IMR-90 (cell line): Measurements from ENCODE around the gene SLC18A2. TPM values are rescaled to one million over a fixed set of nuclear protein-coding genes. Genes with fewer than 3 reads are reported as not detected.

Experiments
- ATAC-seq: fragments of 200-7000 bp; cut with Tn5 transposase; 2 replicates; pipeline ENCODE4 v1.9.1; 2020; ENCODE audit warnings: low read depth, mild to moderate bottlenecking, moderate library complexity
- BruUV-seq: library from RNA; stranded (reverse); fragments of 400-500 nt; replicated peaks from 2 replicates; lab custom pipeline; 2021; lab: Mats Ljungman, UMichigan
- CTCF ChIA-PET: fragments of 300-600 bp; formaldehyde crosslinking; extraction: SDS; loops from one replicate; lab custom pipeline; 2021; ENCODE audit warnings: antibody characterized with exemption; lab: Yijun Ruan, JAX
- POLR2A ChIA-PET: fragments of 300-600 bp; sonication (Branson Sonifier 250); formaldehyde crosslinking; loops from one replicate; lab custom pipeline; 2022; ENCODE audit warnings: antibody characterized with exemption; ENCODE audit not compliant: unreplicated experiment; lab: Charles Lee
- DNase-seq: peaks from one replicate; pipeline ENCODE4 v3.0.0; 2013
- H2AFZ ChIP-seq: replicated peaks from 2 replicates; pipeline ENCODE3; 2013; ENCODE audit warnings: low read length, mild to moderate bottlenecking; ENCODE audit not compliant: poor library complexity
- H2AK5ac ChIP-seq: 2 replicates; pipeline ENCODE4 v1.6.1; 2013; ENCODE audit warnings: low read depth, low read length, inconsistent platforms
- H2AK9ac ChIP-seq: replicated peaks from 2 replicates; pipeline ENCODE3; 2013; ENCODE audit warnings: mild to moderate bottlenecking, low read depth, low read length, moderate library complexity; ENCODE audit not compliant: poor library complexity
- H2BK120ac ChIP-seq: 2 replicates; pipeline ENCODE4 v1.6.1; 2013; ENCODE audit warnings: low read depth, low read length, inconsistent platforms
- H2BK15ac ChIP-seq: 3 replicates; pipeline ENCODE4 v1.6.1; 2013; ENCODE audit warnings: low read depth, low read length, inconsistent platforms
- H2BK20ac ChIP-seq: 2 replicates; pipeline ENCODE4 v1.6.1; 2013; ENCODE audit warnings: low read depth, mild to moderate bottlenecking, inconsistent platforms, low read length, moderate library complexity
- H2BK5ac ChIP-seq: 2 replicates; pipeline ENCODE4 v1.6.1; 2013; ENCODE audit warnings: mild to moderate bottlenecking, low read depth, low read length, inconsistent platforms; ENCODE audit not compliant: poor library complexity, severe bottlenecking
- H3K14ac ChIP-seq: replicated peaks from 2 replicates; pipeline ENCODE4 v1.6.1; 2013; ENCODE audit warnings: low read depth, low read length, inconsistent platforms
- H3K18ac ChIP-seq: 2 replicates; pipeline ENCODE4 v1.6.1; 2013; ENCODE audit warnings: low read depth, low read length, control low read depth
- H3K23ac ChIP-seq: 2 replicates; pipeline ENCODE4 v1.6.1; 2013; ENCODE audit warnings: low read depth, low read length, inconsistent platforms
- H3K27ac ChIP-seq: 2 replicates; pipeline ENCODE4 v1.5.1; 2013; ENCODE audit warnings: mild to moderate bottlenecking, control low read depth, low read length; ENCODE audit not compliant: insufficient read depth
- H3K27me3 ChIP-seq: 2 replicates; pipeline ENCODE4 v1.6.1; 2013; ENCODE audit warnings: low read length; ENCODE audit not compliant: control insufficient read depth, insufficient read depth
- H3K36me3 ChIP-seq: 2 replicates; pipeline ENCODE4 v1.6.1; 2013; ENCODE audit warnings: low read length, mixed read lengths; ENCODE audit not compliant: control insufficient read depth, insufficient read depth
- H3K4ac ChIP-seq: 2 replicates; pipeline ENCODE4 v1.6.1; 2013; ENCODE audit warnings: low read depth, low read length, inconsistent platforms
- H3K4me1 ChIP-seq: 2 replicates; pipeline ENCODE4 v1.6.1; 2013; ENCODE audit warnings: low read length, mixed read lengths; ENCODE audit not compliant: control insufficient read depth, insufficient read depth
- H3K4me2 ChIP-seq: 2 replicates; pipeline ENCODE4 v1.6.1; 2013; ENCODE audit warnings: low read depth, mild to moderate bottlenecking, control low read depth, low read length, moderate library complexity
- H3K4me3 ChIP-seq: 2 replicates; pipeline ENCODE4 v1.5.1; 2013; ENCODE audit warnings: low read depth, mild to moderate bottlenecking, control low read depth, low read length, moderate library complexity; ENCODE audit not compliant: insufficient read depth
- H3K56ac ChIP-seq: 2 replicates; pipeline ENCODE4 v1.6.1; 2013; ENCODE audit warnings: low read length, inconsistent platforms; ENCODE audit not compliant: insufficient read depth; ENCODE audit errors: extremely low read depth
- H3K79me1 ChIP-seq, 2 experiments: 2 replicates each; pipeline ENCODE4 v1.6.1; 2013; ENCODE audit warnings: low read length in 2 of 2, inconsistent platforms in 1 of 2, low read depth in 1 of 2
- H3K9ac ChIP-seq: 2 replicates; pipeline ENCODE4 v1.6.1; 2013; ENCODE audit warnings: low read depth, low read length, control low read depth
- H3K9me1 ChIP-seq: 2 replicates; pipeline ENCODE4 v1.6.1; 2013; ENCODE audit warnings: low read length, inconsistent platforms; ENCODE audit not compliant: insufficient read depth
- H3K9me3 ChIP-seq: 2 replicates; pipeline ENCODE4 v1.6.1; 2013; ENCODE audit warnings: low read length; ENCODE audit not compliant: control insufficient read depth, insufficient read depth
- H4K20me1 ChIP-seq: 2 replicates; pipeline ENCODE4 v1.6.1; 2013; ENCODE audit warnings: low read length, inconsistent platforms; ENCODE audit not compliant: insufficient read depth
- H4K5ac ChIP-seq: 2 replicates; pipeline ENCODE4 v1.6.1; 2013; ENCODE audit warnings: mild to moderate bottlenecking, low read depth, low read length, control low read depth
- H4K8ac ChIP-seq, 2 experiments: 2 replicates each; pipeline ENCODE4 v1.6.1; 2013; ENCODE audit warnings: low read depth in 2 of 2, low read length in 2 of 2, control low read depth in 1 of 2, inconsistent platforms in 1 of 2
- H4K91ac ChIP-seq: 2 replicates; pipeline ENCODE4 v1.6.1; 2013; ENCODE audit warnings: low read depth, low read length, inconsistent platforms; ENCODE audit not compliant: insufficient read depth
- BHLHE40 ChIP-seq: fragments of 150-350 bp; IDR thresholded peaks from 2 replicates; pipeline ENCODE4 v1.6.1; 2016; ENCODE audit warnings: mild to moderate bottlenecking, low read depth, low read length
- CEBPB ChIP-seq: IDR thresholded peaks from 2 replicates; pipeline ENCODE4 v1.6.1; 2012; ENCODE audit warnings: low read depth, low read length, improper control_type of control experiment
- CHD1 ChIP-seq: IDR thresholded peaks from 2 replicates; pipeline ENCODE4 v1.6.1; 2012; ENCODE audit warnings: low read depth, low read length, improper control_type of control experiment
- FOS ChIP-seq: fragments of 150-350 bp; IDR thresholded peaks from 2 replicates; pipeline ENCODE4 v1.6.1; 2016; ENCODE audit warnings: low read depth, low read length
- MAZ ChIP-seq: IDR thresholded peaks from 2 replicates; pipeline ENCODE4 v1.6.1; 2012; ENCODE audit warnings: low read depth, mild to moderate bottlenecking, low read length, improper control_type of control experiment, moderate library complexity, borderline replicate concordance
- MXI1 ChIP-seq: IDR thresholded peaks from 2 replicates; pipeline ENCODE4 v1.6.1; 2012; ENCODE audit warnings: low read depth, mild to moderate bottlenecking, low read length, moderate library complexity, borderline replicate concordance
- NFE2L2 ChIP-seq: fragments of 150-350 bp; IDR thresholded peaks from 2 replicates; pipeline ENCODE4 v1.6.1; 2016; ENCODE audit warnings: low read depth, mild to moderate bottlenecking, low read length
- POLR2A ChIP-seq: IDR thresholded peaks from 2 replicates; pipeline ENCODE4 v1.6.1; 2012; ENCODE audit warnings: mild to moderate bottlenecking, low read depth, low read length
- RAD21 ChIP-seq: IDR thresholded peaks from 2 replicates; pipeline ENCODE4 v1.6.1; 2012; ENCODE audit warnings: low read length, improper control_type of control experiment
- RCOR1 ChIP-seq: IDR thresholded peaks from 2 replicates; pipeline ENCODE4 v1.6.1; 2012; ENCODE audit warnings: mild to moderate bottlenecking, low read length, improper control_type of control experiment; ENCODE audit not compliant: insufficient replicate concordance
- RFX5 ChIP-seq: IDR thresholded peaks from 2 replicates; pipeline ENCODE4 v1.8.0; 2012; ENCODE audit warnings: low read depth, mild to moderate bottlenecking, low read length, moderate library complexity
- SMC3 ChIP-seq: fragments of 150-350 bp; IDR thresholded peaks from 2 replicates; pipeline ENCODE4 v1.6.1; 2016; ENCODE audit warnings: low read depth, mild to moderate bottlenecking, antibody characterized with exemption, low read length, moderate library complexity
- USF2 ChIP-seq: fragments of 150-350 bp; IDR thresholded peaks from 2 replicates; pipeline ENCODE4 v1.6.1; 2017; ENCODE audit warnings: mild to moderate bottlenecking, antibody characterized with exemption, low read length, low read depth
- WGBS, 2 experiments: methylation state at CpG; one replicate each; pipeline versions ENCODE4 v1.1.5 to v1.1.7; 2013; ENCODE audit warnings: missing lambda C conversion rate in 2 of 2; ENCODE audit not compliant: insufficient read length in 1 of 2; ENCODE audit errors: extremely low coverage in 2 of 2; 5-methylcytosine and 5-hydroxymethylcytosine counted together
- dilution Hi-C: fragments of 300-500 bp; cut with HindIII; formaldehyde crosslinking; loops from one replicate; pipeline ENCODE4 v1.14.3; 2018; ENCODE audit warnings: low sequenced_read_pairs; ENCODE audit not compliant: unreplicated experiment
- in situ Hi-C: fragments of 300-500 bp; cut with MboI; formaldehyde crosslinking; loops from 3 replicates; pipeline ENCODE4 v1.14.3; 2019; ENCODE audit warnings: low sequenced_read_pairs, inconsistent platforms, mixed read lengths
- intact Hi-C: fragments of 100-400 bp; cut with micrococcal nuclease; formaldehyde crosslinking; loops from 2 replicates; pipeline ENCODE4 v1.10.0; 2022
- polyA plus RNA-seq, 3 experiments: library from polyadenylated mRNA; depleted of rRNA; stranded (reverse); fragments of >200 nt; gene quantifications; 2 replicates each; pipeline ENCODE4 v1.2.3, GENCODE V29; 2012; ENCODE audit warnings: low replicate concordance in 1 of 3
- total RNA-seq: library from RNA; depleted of rRNA; stranded (reverse); fragments of >200 nt; gene quantifications from 2 replicates; pipeline ENCODE4 v1.2.3, GENCODE V29; 2012
- TF ChIP-seq, protein P1 (sequence below): fragments of 150-350 bp; IDR thresholded peaks from 2 replicates; pipeline ENCODE4 v1.6.1; 2016; ENCODE audit warnings: low read depth, mild to moderate bottlenecking, low read length, moderate library complexity, borderline replicate concordance
- TF ChIP-seq, protein P2 (sequence below): conservative IDR thresholded peaks from 2 replicates; pipeline ENCODE4 v1.5.1; 2012; ENCODE audit warnings: mild to moderate bottlenecking, low read depth, low read length, improper control_type of control experiment

Gene SLC18A2
- total and polyA plus RNA-seq, 2 of the 4 experiments (the other 2 are of a cell fraction): not detected

GRCh38 chr10:117254774-117255735, 14.1 kb downstream of the SLC18A2 start:
- no peak overlapping the region for H3K23ac ChIP-seq
- H4K91ac ChIP-seq: no peak overlapping the region
- in situ Hi-C loops: no loop called here
- no peak overlapping the region for H3K4me3 ChIP-seq
- no peaks in the 10 kb centered on the region for H4K20me1 ChIP-seq
- no peaks in the 10 kb centered on the region for H3K36me3 ChIP-seq
- no peaks in the 10 kb centered on the region for H3K4me1 ChIP-seq
- ChIA-PET CTCF (no interaction called here), POLR2A (no interaction called here)
- H2AK9ac ChIP-seq: no peak overlapping the region
- H2BK120ac ChIP-seq: no peak overlapping the region
- peaks cover 5% of the 10 kb centered on the region for H3K27me3 ChIP-seq
- H3K79me1 ChIP-seq: no peaks in the 10 kb centered on the region
- H3K9me1 ChIP-seq: no peaks in the 10 kb centered on the region
- DNase-seq (no peak), ATAC-seq (no peak)
- no peak overlapping the region for H2BK5ac ChIP-seq
- H2BK15ac ChIP-seq: no peak overlapping the region
- no peak overlapping the region for H3K14ac ChIP-seq
- no TSS peak for BruUV-seq
- no peak overlapping the region for H4K5ac ChIP-seq
- no peak overlapping the region for H2AFZ ChIP-seq
- dilution Hi-C loops: no loop called here
- H2BK20ac ChIP-seq: no peak overlapping the region
- no peak overlapping the region for H4K8ac ChIP-seq
- no peak overlapping the region for H3K9ac ChIP-seq
- WGBS, 2 experiments: 45% methylated on average over 3 of the region's 26 CpGs; no CpG with 5 or more reads in 1 of the 2 experiments
- no peak overlapping the region for H3K18ac ChIP-seq
- intact Hi-C loops: no loop called here
- no peak overlapping the region for H3K4ac ChIP-seq
- H3K4me2 ChIP-seq: no peak overlapping the region
- no peak overlapping the region for H3K27ac ChIP-seq
- H3K9me3 ChIP-seq: no peaks in the 10 kb centered on the region
- H2AK5ac ChIP-seq: no peak overlapping the region
- H3K56ac ChIP-seq: no peak overlapping the region
- TF ChIP-seq POLR2A (no peak), CEBPB (no peak), BHLHE40 (no peak), RCOR1 (no peak), SMC3 (no peak), NFE2L2 (no peak), RFX5 (no peak), FOS (no peak), CHD1 (no peak), MAZ (no peak), RAD21 (no peak), USF2 (no peak), MXI1 (no peak)
- TF ChIP-seq, protein P1, sequence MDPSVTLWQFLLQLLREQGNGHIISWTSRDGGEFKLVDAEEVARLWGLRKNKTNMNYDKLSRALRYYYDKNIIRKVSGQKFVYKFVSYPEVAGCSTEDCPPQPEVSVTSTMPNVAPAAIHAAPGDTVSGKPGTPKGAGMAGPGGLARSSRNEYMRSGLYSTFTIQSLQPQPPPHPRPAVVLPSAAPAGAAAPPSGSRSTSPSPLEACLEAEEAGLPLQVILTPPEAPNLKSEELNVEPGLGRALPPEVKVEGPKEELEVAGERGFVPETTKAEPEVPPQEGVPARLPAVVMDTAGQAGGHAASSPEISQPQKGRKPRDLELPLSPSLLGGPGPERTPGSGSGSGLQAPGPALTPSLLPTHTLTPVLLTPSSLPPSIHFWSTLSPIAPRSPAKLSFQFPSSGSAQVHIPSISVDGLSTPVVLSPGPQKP: no peak
- TF ChIP-seq, protein P2, sequence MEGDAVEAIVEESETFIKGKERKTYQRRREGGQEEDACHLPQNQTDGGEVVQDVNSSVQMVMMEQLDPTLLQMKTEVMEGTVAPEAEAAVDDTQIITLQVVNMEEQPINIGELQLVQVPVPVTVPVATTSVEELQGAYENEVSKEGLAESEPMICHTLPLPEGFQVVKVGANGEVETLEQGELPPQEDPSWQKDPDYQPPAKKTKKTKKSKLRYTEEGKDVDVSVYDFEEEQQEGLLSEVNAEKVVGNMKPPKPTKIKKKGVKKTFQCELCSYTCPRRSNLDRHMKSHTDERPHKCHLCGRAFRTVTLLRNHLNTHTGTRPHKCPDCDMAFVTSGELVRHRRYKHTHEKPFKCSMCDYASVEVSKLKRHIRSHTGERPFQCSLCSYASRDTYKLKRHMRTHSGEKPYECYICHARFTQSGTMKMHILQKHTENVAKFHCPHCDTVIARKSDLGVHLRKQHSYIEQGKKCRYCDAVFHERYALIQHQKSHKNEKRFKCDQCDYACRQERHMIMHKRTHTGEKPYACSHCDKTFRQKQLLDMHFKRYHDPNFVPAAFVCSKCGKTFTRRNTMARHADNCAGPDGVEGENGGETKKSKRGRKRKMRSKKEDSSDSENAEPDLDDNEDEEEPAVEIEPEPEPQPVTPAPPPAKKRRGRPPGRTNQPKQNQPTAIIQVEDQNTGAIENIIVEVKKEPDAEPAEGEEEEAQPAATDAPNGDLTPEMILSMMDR: no peak
